Amniotic epithelial cell (primary cell): Measurements from ENCODE around the gene CDHR5.

ENCODE experiments used
- DNase-seq: peaks from one replicate; pipeline ENCODE4 v3.0.0-alpha.2; 2010; ENCODE audit warnings: low read depth

The CDHR5 gene

GRCh38 chr11:586376-587316, 38.1 kb downstream of the CDHR5 start:
- no peak for DNase-seq

DNA sequence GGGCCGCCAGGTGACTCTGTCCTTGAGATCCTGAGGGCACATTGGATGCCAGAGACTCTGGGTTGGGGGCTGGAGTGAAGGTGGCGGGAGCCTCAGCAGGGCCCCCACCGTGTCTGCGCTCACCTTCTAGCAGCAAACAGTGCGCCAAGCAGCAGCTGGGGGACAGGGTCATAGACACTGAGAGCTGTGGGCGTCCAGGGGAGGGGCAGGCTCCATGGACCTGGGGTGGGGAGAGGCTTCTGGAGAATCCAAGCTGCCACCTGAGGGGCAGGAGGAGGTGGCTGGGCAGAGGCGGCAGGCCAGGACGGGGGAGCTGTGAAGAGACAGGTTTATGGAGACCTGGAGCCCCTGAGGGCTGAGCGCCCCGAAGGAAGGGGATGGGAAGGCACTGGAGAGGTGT, 40.5 kb downstream of the CDHR5 start:
- no peak for DNase-seq

- DNase-seq = no peak
Observed at GRCh38 chr11:581752-582151, 43.0 kb downstream of the CDHR5 start.

DNA sequence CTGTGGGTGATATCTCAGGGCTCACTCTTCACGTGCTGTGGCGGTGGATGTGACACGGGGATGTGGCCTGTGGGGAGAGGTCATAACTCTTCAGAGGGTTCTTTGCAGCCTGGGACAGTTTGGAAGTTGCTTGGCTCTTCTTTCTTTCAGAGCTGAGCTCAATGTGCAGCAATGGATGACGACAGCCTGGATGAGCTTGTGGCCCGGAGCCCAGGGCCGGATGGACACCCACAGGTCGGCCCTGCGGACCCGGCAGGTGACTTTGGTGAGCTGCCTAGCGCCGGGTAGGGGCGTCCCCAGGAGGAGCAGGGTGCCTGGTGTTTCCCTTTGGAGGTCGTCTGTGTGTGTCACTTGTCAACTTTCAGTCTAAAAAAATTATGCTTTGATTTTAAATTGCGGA, 43.4 kb downstream of the CDHR5 start:
- DNase-seq = no peak

- peak; percentile 90 for DNase-seq
Observed at GRCh38 chr11:579830-580601, 44.7 kb downstream of the CDHR5 start.

- DNase-seq = no peak
Observed at GRCh38 chr11:578276-579035, 46.3 kb downstream of the CDHR5 start.

DNA sequence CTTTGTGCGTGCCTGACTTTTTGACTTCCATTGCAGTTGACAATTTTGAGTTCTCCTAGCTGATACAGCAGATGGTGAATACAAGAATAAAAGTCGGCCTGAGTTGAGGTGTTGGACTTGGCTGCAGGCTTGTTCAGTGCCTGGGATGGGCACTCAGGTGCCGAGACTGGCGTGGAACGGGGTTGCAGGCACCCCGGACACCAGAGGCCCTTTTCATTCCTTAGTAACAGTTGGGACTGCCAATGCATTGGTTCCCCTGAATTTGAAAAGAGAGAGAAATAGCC, 47.2 kb downstream of the CDHR5 start:
- DNase-seq = no peak

DNA sequence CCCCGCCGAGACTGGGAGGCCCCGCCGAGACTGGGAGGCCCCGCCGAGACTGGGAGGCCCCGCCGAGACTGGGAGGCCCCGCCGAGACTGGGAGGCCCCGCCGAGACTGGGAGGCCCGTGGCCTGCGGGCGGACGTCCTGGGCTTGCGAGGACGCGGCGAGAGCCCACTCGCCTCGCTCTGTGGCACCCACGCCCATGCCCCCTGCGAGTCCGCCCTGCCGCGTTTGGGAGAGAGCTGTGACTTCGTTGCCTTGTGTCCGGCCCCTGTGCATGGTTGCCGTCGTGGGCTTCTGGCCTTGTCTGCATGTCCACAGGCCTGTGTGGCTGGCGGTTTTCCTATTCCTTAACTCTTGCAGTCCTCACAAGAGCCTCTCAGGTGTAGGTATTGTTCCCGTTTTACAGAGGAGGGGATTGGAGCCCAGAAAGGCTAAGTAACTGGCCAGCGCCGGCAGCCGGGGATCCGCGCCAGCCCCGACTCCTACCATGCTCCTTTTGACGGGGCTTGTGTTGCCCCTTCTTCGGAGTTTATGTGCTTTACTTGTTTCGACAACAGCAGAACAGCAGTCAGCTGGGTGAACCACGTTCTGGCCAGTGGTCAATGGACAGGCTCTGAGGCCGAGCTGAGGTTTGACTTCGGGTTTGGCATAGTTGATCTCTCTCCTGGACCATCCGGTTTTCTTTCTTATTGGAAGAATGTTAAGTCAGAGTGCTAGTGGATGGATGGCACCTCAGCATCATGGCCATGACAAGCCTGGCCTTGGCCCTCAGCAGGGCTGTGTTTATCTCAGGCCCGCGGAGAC, 47.7 kb downstream of the CDHR5 start:
- no peak for DNase-seq

DNA sequence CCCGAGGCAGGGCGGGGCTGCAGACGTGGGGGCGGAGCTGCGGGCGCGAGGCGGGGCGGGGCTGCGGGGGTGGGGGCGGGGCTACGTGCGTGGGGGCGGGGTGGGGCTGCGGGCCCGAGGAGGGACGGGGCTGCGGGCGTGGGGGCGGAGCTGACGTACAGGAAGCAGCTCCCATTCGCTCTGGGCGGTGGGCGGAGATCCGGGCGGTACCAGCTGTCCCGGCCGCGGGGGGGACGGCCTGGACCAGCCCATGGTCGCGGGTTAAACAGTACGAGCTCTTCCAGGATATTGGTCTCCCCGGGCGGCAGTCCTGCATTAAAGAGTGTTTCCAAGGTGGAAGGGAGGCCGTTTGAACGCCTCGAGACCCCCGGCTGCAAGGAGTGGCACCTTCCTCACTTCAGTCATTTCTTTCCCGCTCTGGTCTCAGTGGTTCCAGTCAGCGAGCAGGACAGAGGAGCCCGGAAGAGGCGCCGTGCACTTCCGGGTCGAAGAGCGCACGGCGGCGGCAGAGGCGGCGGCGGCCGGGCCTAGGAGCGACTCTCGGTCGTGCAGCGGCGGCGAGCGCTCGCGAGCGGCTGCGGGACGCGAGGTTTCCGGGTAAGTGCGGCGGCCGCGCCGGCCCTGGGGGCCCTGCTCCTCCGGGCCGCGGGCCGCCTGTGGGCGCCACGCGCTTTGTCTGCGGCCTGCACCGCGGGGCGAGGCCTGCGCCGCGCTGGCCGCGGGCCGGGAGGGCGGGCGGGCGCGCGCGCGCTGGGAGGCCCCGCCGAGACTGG, 48.6 kb downstream of the CDHR5 start, which contains the start of gene PHRF1:
TSS of gene PHRF1 (plus strand) at position 475 of the 773 bp plus-strand sequence. CDS start 5,043 bp downstream, outside the sequence.
- peak; percentile 91 for DNase-seq

DNA sequence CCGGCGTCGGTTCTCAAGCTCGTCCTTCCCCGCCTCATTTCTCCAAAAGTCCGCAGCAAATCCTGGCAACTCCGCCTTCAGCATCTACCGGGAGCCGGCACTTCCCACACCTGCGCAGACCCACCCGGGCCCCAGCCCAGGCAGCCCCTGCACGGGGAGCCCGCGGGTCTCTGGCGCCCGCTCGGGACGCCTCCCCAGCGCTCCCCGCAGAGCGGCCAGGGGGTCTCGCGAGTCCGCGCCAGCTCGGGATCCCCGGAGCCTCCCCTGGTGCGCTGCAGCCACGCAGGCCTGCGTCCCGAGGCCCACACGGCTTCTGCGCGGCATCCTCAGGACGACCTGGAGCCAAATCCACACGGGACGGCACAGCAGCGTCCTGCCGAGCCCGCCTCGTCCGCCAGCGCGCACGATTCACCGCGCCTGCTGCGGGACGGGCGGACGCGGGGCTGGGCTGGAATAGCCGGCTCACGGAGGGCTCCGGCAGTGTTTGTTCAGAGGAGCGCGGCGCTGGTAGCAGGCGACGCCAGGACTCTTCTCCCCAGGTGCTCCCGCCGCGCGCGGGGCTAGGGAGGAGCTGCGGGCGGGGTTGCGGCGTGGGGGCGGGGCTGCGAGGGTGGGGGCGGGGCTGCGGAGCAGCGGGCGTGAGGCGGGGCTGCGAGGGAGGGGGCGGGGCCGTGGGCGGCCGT, 49.3 kb downstream of the CDHR5 start:
- DNase-seq = no peak

- no peak for DNase-seq
Observed at GRCh38 chr11:574632-575312, 50.0 kb downstream of the CDHR5 start.

DNA sequence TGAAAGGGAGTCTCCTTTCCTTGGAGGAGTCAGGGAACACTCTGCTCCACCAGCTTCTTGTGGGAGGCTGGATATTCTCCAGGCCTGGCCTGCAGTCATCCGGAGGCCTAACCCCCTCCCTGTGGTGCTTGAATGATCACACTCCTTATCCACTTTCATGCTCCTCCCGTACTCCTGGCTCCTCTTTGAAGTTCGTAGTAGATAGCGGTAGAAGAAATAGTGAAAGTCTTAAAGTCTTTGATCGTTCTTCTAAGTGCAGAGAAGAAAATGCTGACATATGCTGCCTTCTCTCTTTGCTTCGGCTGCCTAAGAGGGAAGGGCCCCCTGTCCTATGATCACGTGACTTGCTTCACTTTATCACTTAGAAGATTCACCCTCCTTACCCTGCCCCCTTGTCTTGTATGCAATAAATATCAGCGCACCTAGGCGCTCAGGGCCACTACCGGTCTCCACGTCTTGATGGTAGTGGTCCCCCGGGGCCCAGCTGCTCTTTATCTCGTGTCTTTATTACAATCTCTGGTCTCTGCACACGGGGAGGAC, 50.7 kb downstream of the CDHR5 start:
- DNase-seq = peak; percentile 64

DNA sequence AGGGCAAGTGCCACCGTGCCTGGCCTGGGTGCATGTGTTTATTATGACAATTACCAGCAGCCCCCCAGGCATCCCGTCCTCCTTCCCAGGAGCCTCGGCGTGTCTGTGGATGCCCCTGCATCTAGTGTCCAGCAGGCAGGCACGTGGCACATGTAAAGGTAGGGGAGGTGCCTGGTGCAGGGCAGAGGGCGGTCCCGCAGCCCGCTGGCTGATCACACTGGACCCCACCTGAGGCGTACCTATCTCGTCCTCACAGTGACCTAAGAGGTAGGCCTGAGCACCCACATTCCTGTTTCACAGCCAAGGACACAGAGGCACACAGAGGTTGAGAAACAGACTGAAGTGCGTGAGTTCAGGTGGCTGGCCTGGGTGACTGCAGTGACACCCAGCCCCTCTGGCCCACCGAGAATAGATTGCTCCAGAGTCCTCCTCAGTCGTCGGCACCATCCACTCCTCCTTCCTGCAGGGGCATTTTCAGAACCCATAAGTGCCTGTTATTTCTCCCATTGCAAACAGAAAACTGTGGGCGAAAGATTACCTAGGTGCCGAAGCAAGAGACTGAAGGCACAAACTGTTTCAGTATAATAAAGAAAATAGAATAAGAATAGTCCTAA, 51.5 kb downstream of the CDHR5 start:
- no peak for DNase-seq

DNA sequence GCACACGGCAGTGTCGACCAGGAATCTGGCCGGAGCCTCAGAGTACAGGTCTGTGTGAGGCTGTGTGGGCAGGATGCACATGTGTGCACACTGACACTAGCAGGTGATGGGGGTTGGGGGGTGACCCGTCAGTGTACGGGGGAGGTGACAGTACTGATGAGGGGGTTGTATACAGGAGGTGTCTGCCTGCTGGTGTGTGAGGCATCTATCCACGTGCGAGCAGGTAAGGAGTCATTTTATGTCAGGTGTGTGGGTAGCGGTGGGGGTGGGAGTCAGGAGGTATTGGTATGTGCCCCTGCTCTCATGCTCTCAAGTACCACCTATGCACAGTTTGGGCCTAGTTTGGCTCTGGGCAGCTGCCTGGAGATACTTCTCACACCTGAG, 53.0 kb downstream of the CDHR5 start:
- no peak for DNase-seq

- DNase-seq = no peak
Observed at GRCh38 chr11:569158-569885, 55.4 kb downstream of the CDHR5 start.

- peak; percentile 83 for DNase-seq
Observed at GRCh38 chr11:568306-569157, 56.2 kb downstream of the CDHR5 start.

- DNase-seq = no peak
Observed at GRCh38 chr11:567629-568292, 57.0 kb downstream of the CDHR5 start.
